Colon (tissue), 2 donors: Measurements from ENCODE around the gene PDZD2.

ENCODE experiments used
- FAIRE-seq: peaks from 2 replicates; lab custom pipeline; 2012; peaks lifted over from hg19 to GRCh38; lab: Jason Lieb, UNC
- donor health status: control.
- donor health status: control.

PDZD2 gene

GRCh38 chr5:31825518-31826068 lies 186.7 kb downstream of the PDZD2 start:
- FAIRE-seq: no peak

GRCh38 chr5:31827867-31828266 lies 188.9 kb downstream of the PDZD2 start:
- no peak for FAIRE-seq

GRCh38 chr5:31832966-31833365 lies 194.0 kb downstream of the PDZD2 start:
- no peak for FAIRE-seq

GRCh38 chr5:31833710-31834109 lies 194.8 kb downstream of the PDZD2 start:
- FAIRE-seq: no peak

GRCh38 chr5:31844622-31845345 lies 205.9 kb downstream of the PDZD2 start:
- FAIRE-seq: no peak

DNA sequence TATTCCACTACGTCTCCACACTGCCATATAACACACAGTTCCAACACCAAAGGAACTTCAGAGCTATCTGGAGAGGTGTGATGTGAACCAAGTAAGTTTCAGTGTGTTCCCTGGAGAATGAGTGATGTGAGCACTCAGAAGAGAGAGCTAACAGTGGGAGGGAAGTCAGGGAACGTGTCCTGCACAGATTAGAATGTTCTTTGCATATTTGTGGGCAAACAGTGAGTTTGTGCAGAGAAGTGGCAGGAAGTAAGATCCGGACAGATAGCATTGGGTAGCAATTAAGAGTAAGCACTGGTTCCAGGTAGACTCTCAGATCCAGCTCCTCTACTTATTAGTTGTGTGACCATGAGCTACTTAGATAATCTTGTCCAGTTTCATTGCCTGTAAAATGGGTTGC lies 206.4 kb downstream of the PDZD2 start:
- no peak for FAIRE-seq

- no peak for FAIRE-seq
Observed at GRCh38 chr5:31846934-31847333, 208.0 kb downstream of the PDZD2 start.

DNA sequence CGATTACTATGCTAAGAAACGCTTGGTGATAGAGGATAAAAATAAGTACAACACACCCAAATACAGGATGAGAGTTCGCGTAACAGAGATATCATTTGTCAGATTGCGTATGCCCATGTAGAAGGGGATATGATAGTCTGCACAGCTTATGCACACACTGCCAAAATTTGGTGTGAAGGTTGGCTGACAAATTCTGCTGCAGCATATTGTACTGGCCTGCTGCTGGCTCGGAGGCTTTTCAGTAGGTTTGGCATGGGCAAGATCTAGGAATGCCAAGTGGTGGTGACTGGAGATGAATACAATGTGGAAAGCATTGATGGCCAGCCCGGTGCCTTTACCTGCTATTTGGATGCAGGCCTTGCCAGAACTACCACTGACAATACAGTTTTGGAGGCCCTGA lies 208.4 kb downstream of the PDZD2 start:
- FAIRE-seq: no peak

- no peak for FAIRE-seq
Observed at GRCh38 chr5:31850981-31851689, 212.2 kb downstream of the PDZD2 start.

- no peak for FAIRE-seq
Observed at GRCh38 chr5:31853398-31854135, 214.6 kb downstream of the PDZD2 start.

- FAIRE-seq: no peak
Observed at GRCh38 chr5:31854181-31855133, 215.5 kb downstream of the PDZD2 start.

DNA sequence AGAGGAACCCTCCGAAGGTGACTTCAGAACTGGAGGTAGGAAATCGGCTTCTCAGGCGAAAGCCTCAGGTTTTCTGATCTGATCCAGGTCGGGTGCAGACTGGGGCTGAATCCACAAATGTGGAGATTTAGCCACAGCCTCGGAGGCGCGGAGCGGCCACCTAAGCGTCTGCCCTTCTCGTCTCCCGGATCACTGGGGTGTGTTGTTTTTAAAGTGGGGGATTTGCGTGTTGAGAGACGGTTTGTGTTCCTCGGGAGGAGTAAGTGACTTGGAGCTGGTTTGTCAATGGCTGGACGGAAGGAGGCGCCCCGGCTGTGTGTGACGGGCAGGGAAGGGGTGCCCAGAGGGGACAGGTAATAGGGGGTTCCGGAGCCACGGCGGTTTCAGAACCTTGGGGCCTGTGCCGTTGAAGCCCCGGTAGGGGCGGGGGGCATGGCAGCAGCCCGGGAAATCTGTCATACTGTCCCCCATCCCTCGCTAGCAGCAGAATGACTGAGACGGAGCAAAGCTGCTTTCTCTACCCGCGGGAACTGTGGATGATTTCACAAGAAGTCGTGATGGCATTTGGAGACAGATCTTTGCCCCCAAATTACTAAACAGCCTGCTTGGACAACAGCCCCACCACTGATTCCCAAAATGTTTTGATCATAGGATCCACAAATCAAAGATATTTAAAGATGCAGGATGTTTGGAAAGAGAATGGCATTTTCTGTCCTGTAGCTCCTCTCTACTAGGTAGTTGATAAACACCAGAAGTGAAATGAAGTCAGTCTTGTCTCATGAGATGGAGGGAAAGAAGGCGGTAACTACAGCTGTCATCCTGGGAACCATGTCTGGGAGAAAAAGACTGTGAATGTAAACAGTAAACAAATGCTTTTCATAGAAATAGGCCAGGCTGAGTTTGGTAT lies 216.5 kb downstream of the PDZD2 start:
- no peak for FAIRE-seq

GRCh38 chr5:31859096-31859495 lies 220.2 kb downstream of the PDZD2 start:
- FAIRE-seq: no peak

DNA sequence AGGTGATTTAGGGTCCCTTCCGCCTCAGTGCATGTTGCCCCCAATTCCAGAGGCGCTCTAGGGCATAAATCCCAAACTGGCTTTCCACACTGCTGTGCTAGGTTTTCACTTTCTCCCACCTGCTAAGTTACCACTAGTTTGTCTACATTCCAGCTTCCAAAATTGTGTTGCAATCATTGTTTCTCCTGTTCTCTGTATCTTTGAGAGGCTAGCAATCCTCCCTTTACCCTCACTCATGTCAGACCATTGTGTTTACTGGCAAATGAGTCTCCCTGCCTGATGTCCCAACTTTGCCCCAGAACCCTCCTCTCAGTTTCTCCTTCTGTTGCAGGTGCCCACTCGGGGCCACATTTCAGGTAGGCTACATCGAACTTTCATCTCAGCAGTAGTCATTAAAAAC lies 221.3 kb downstream of the PDZD2 start:
- FAIRE-seq: no peak

DNA sequence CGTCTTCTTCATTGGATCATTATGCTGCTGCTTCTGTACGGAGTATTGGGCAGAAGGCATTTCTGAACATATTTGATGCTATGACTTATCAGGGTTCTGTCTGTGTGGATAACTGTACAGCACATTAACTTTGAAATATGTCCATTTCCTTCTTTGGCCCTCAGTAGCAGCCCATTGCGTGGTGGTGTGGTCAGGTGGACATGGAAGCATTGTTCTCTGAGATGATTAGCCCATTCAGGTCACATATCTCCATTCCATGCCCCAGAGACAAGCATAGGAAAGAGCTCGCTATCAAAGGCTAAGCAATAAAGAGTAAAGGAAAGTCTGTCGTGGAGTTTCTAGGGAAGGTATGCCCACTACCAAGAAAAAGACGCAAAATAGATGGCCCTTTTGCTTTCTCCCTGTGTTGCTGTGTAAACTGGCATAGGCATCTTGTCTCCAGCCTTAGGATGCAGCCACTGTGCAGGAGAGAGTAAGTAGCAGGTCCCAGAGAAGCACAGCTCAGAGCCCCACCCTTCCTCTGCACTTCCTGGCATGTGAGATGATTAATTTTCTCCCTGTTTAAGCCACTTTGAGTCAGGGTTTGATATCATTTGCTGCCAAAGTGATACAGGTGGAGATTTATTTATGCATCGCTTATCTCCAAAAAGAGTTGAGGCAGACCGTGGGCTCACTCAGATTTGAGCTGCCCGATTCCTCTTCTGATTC lies 221.9 kb downstream of the PDZD2 start:
- FAIRE-seq: no peak

GRCh38 chr5:31861601-31862000 lies 222.7 kb downstream of the PDZD2 start:
- no peak for FAIRE-seq

GRCh38 chr5:31863991-31864411 lies 225.1 kb downstream of the PDZD2 start:
- FAIRE-seq: no peak

- FAIRE-seq: no peak
Observed at GRCh38 chr5:31866166-31866565, 227.2 kb downstream of the PDZD2 start.

DNA sequence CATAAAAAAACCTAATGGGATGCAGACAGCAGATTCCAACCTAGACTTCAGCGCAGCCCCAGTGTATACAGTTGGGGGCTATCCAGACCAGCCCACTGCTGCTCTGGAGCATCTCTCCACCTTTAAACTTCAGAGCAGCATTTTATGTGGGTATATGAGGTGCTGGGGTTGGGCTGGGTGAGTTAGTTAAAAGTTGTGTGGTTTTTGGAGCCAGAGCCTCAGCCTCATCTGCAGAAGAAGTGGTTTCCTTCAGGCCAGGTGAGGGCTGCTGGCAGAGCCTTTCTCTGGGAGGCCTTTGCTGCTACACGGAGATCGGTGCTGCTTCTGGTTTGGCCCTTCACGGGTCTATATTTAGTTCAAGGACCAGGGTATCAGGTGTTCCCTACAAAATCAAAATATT lies 228.3 kb downstream of the PDZD2 start:
- no peak for FAIRE-seq

DNA sequence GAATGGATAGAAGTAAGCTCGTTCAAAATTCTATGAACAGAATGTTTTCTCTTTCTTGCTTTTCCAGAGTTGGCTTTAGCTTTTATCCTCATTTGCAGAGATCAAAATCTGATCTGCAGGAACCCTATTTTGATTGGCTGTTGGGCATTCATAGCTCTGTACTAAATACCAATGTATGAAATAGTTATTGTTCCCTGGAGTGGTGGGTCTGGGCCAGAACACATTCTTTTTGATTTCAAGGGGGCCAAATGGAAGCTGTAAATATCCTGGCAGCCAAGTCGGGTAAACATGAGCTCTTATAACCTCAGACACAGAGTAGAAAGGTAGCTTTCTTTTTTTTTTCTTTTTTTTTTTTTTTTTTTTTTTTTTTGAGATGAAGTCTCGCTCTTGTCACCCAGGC lies 241.5 kb downstream of the PDZD2 start:
- FAIRE-seq: no peak
